ENCODE results near the gene CRHR1. TPM values are rescaled to one million over a fixed set of nuclear protein-coding genes. Genes with fewer than 3 reads are reported as not detected.

The CRHR1 gene
- total RNA-seq, 1 experiment from 2014 or later, result not detected

DNA sequence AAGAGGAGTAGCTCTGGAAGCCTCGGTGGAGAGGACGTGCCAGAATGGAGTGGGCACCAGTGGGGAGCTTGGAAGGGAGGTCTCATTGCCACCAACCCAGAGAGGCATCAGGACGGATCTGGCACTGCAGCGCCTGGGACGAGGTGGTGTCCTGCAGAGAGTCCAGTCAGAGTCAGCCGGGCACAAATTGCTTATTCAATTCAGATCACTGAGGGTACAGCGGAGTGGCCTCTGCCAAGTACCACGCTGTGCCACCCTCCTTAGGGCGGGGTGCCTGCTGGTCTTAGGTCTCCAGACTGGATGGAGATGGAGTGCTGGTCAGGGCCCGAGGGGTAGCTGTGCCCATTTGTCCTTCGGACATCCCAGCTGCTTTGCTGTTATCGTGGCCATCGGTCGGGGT is 41.7 kb downstream of the CRHR1 start:
- no peak overlapping the region for H3K4me2 ChIP-seq
- H4K20me1 ChIP-seq (ENCODE audit: insufficient read depth), result no peaks in the 10 kb centered on the region
- H3K4me1 ChIP-seq (replicated peaks; ENCODE audit: insufficient read depth), result no peaks in the 10 kb centered on the region
- no peak overlapping the region for H2AFZ ChIP-seq
- peaks cover 99% of the 10 kb centered on the region for H3K27me3 ChIP-seq (ENCODE audit: insufficient read depth, low read depth)
- intact Hi-C loops (cut with micrococcal nuclease; ENCODE audit: unreplicated experiment), result no loop called here
- H3K9me2 ChIP-seq (ENCODE audit: insufficient read depth), result no peaks in the 10 kb centered on the region
- POLR2A ChIA-PET (ENCODE audit: unreplicated experiment), result no interaction called here
- CTCF ChIA-PET, result no interaction called here
- no peak for TF ChIP-seq EZH2 (IDR thresholded peaks at IDR 0.05; ENCODE audit: low read depth)
- TF ChIP-seq, protein P1, sequence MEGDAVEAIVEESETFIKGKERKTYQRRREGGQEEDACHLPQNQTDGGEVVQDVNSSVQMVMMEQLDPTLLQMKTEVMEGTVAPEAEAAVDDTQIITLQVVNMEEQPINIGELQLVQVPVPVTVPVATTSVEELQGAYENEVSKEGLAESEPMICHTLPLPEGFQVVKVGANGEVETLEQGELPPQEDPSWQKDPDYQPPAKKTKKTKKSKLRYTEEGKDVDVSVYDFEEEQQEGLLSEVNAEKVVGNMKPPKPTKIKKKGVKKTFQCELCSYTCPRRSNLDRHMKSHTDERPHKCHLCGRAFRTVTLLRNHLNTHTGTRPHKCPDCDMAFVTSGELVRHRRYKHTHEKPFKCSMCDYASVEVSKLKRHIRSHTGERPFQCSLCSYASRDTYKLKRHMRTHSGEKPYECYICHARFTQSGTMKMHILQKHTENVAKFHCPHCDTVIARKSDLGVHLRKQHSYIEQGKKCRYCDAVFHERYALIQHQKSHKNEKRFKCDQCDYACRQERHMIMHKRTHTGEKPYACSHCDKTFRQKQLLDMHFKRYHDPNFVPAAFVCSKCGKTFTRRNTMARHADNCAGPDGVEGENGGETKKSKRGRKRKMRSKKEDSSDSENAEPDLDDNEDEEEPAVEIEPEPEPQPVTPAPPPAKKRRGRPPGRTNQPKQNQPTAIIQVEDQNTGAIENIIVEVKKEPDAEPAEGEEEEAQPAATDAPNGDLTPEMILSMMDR (conservative IDR thresholded peaks at IDR 0.05), result no peak
- no TSS peak for BruUV-seq (replicated peaks)
- DNase-seq, result no peak
- H3F3A ChIP-seq (ENCODE audit: insufficient read depth, low read depth), result no peaks in the 10 kb centered on the region
- no peak overlapping the region for H3K27ac ChIP-seq
- H3K79me2 ChIP-seq (ENCODE audit: low read depth), result no peaks in the 10 kb centered on the region
- no peaks in the 10 kb centered on the region for H3K9me3 ChIP-seq (ENCODE audit: insufficient read depth, low read depth)
- H3K36me3 ChIP-seq (ENCODE audit: low read depth), result no peaks in the 10 kb centered on the region
- no peak overlapping the region for H3K4me3 ChIP-seq

DNA sequence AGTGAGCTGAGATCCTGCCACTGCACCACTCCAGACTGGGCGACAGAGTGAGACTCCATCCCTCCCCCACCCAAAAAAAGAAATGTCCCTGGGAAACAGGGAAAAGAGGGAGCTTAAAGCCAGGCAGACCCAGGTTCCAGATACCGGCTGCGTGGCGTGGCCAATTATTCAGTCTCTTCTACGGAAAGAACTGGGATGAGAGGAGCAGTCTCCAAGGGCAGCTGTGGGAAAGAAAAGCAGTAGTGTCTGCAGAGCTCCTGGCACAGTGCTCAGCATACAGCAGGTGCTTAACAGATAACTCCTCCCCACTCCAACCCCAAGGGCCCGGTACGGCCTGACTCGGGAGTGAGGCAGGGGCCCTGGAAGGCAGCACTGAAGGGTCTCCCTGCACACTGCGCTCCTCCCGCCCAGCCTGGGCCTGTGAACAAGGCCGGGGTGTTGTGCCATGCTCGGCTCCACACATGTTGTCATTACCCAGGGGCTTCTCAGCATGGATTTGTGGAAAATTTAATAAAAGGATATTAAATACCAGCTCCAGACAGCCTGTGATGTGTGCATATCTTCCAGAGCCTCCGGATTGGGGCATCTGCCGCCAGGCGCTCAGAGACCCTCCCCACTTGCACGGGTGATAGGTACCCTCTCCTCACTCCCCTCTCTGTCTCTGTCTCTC is 42.9 kb downstream of the CRHR1 start:
- H3K27me3 ChIP-seq (ENCODE audit: insufficient read depth, low read depth), result peaks cover 95% of the 10 kb centered on the region
- H3K9me2 ChIP-seq (ENCODE audit: insufficient read depth), result no peaks in the 10 kb centered on the region
- intact Hi-C loops (cut with micrococcal nuclease; ENCODE audit: unreplicated experiment), result no loop called here
- ChIA-PET CTCF (no interaction called here), POLR2A (ENCODE audit: unreplicated experiment) (no interaction called here)
- no peaks in the 10 kb centered on the region for H3F3A ChIP-seq (ENCODE audit: insufficient read depth, low read depth)
- BruUV-seq (replicated peaks), result no TSS peak
- no peaks in the 10 kb centered on the region for H3K4me1 ChIP-seq (replicated peaks; ENCODE audit: insufficient read depth)
- H3K27ac ChIP-seq, result no peak overlapping the region
- H4K20me1 ChIP-seq (ENCODE audit: insufficient read depth), result no peaks in the 10 kb centered on the region
- no peak for DNase-seq
- no peak overlapping the region for H3K4me2 ChIP-seq
- H2AFZ ChIP-seq, result no peak overlapping the region
- H3K79me2 ChIP-seq (ENCODE audit: low read depth), result no peaks in the 10 kb centered on the region
- TF ChIP-seq, protein P1 (conservative IDR thresholded peaks at IDR 0.05), result no peak
- no peak for TF ChIP-seq EZH2 (IDR thresholded peaks at IDR 0.05; ENCODE audit: low read depth)
- no peaks in the 10 kb centered on the region for H3K36me3 ChIP-seq (ENCODE audit: low read depth)
- no peak overlapping the region for H3K4me3 ChIP-seq
- no peaks in the 10 kb centered on the region for H3K9me3 ChIP-seq (ENCODE audit: insufficient read depth, low read depth)

DNA sequence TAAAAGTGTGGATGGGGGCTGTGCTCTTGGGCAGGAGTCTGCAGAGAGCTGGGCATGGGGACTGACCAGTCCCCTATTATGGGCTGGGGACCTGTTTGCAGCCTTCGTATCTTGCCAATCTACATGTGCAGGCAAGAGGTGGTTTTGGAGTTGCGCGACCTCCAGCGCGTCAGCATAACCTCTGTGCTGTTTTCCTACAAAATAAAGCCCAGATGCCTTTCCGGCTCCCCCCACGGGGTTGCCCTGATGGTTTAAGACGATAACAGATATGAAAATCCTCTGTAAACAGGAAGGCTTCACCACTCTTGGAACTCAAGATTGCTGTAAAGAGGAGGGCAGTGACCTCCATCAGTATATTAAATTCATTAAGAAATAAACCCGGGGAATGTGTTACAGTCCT is 44.1 kb downstream of the CRHR1 start:
- H3F3A ChIP-seq (ENCODE audit: insufficient read depth, low read depth), result no peaks in the 10 kb centered on the region
- POLR2A ChIA-PET (ENCODE audit: unreplicated experiment), result interaction anchor here (0.6 kb wide), 1 partner anchor 108 kb away, joined by 7 read pairs; no protein-coding TSS in a partner anchor
- H3K4me2 ChIP-seq, result no peak overlapping the region
- CTCF ChIA-PET, result interaction anchor here (1.0 kb wide), 1 partner anchor 188 kb away, joined by 3 read pairs; no protein-coding TSS in a partner anchor
- no peaks in the 10 kb centered on the region for H3K79me2 ChIP-seq (ENCODE audit: low read depth)
- no peak overlapping the region for H2AFZ ChIP-seq
- H3K27me3 ChIP-seq (ENCODE audit: insufficient read depth, low read depth), result peaks cover 85% of the 10 kb centered on the region
- H3K4me3 ChIP-seq, result no peak overlapping the region
- no peak for DNase-seq
- H4K20me1 ChIP-seq (ENCODE audit: insufficient read depth), result no peaks in the 10 kb centered on the region
- no TSS peak for BruUV-seq (replicated peaks)
- no peaks in the 10 kb centered on the region for H3K9me2 ChIP-seq (ENCODE audit: insufficient read depth)
- no peaks in the 10 kb centered on the region for H3K9me3 ChIP-seq (ENCODE audit: insufficient read depth, low read depth)
- no peaks in the 10 kb centered on the region for H3K36me3 ChIP-seq (ENCODE audit: low read depth)
- H3K4me1 ChIP-seq (replicated peaks; ENCODE audit: insufficient read depth), result no peaks in the 10 kb centered on the region
- H3K27ac ChIP-seq, result no peak overlapping the region
- TF ChIP-seq EZH2 (IDR thresholded peaks at IDR 0.05; ENCODE audit: low read depth), result no peak
- TF ChIP-seq, protein P1 (conservative IDR thresholded peaks at IDR 0.05), result no peak
- intact Hi-C loops (cut with micrococcal nuclease; ENCODE audit: unreplicated experiment), result no loop called here
